HepG2 (cell line): Measurements from ENCODE around the gene B4GALT3. TPM values are rescaled to one million over a fixed set of nuclear protein-coding genes. Genes with fewer than 3 reads are reported as not detected.

ENCODE experiments used
- ARID2 ChIP-seq: sonication (generic); formaldehyde crosslinking; IDR thresholded peaks from 2 replicates; pipeline ENCODE4 v1.8.1; 2022; ENCODE audit warnings: mild to moderate bottlenecking, missing genetic modification reagents, borderline replicate concordance
- DDIT3 ChIP-seq: sonication (generic); formaldehyde crosslinking; IDR thresholded peaks from 2 replicates; pipeline ENCODE4 v1.4.0; 2020; ENCODE audit warnings: mild to moderate bottlenecking, missing genetic modification reagents
- FOSL1 ChIP-seq: sonication (generic); formaldehyde crosslinking; IDR thresholded peaks from 2 replicates; pipeline ENCODE4 v1.9.0; 2021; ENCODE audit warnings: missing genetic modification reagents, borderline replicate concordance
- GATAD1 ChIP-seq: IDR thresholded peaks from 2 replicates; pipeline ENCODE4 v1.6.1; 2016; ENCODE audit warnings: missing genetic modification reagents, missing compliant biosample characterization
- IRF2 ChIP-seq: IDR thresholded peaks from 2 replicates; pipeline ENCODE4 v1.6.1; 2018; ENCODE audit warnings: missing genetic modification reagents, missing compliant biosample characterization
- MLLT10 ChIP-seq: sonication (generic); formaldehyde crosslinking; IDR thresholded peaks from 2 replicates; pipeline ENCODE4 v1.4.0; 2020; ENCODE audit warnings: missing genetic modification reagents
- MTA1 ChIP-seq: sonication (generic); formaldehyde crosslinking; IDR thresholded peaks from 2 replicates; pipeline ENCODE4 v1.4.0; 2020; ENCODE audit warnings: missing genetic modification reagents, mild to moderate bottlenecking, borderline replicate concordance
- NR3C1 ChIP-seq: sonication (generic); formaldehyde crosslinking; IDR thresholded peaks from 2 replicates; pipeline ENCODE4 v1.4.0; 2020; ENCODE audit warnings: missing genetic modification reagents
- PRDM10 ChIP-seq: sonication (generic); formaldehyde crosslinking; IDR thresholded peaks from 2 replicates; pipeline ENCODE4 v1.4.0; 2020; ENCODE audit warnings: low read depth, missing genetic modification reagents
- PRDM4 ChIP-seq: sonication (generic); formaldehyde crosslinking; IDR thresholded peaks from 2 replicates; pipeline ENCODE4 v1.9.0; 2021; ENCODE audit warnings: missing genetic modification reagents, borderline replicate concordance
- TCF12 ChIP-seq, 2 experiments: fragments of 450-650 bp in 1 of 2; sonication (generic) in 1 of 2; formaldehyde crosslinking in 1 of 2; IDR thresholded peaks; 2 replicates each; pipeline versions ENCODE4 v1.6.1 to v1.8.0; 2017 to 2022; ENCODE audit warnings: antibody characterized with exemption in 1 of 2, mild to moderate bottlenecking in 1 of 2, missing genetic modification reagents in 1 of 2, moderate library complexity in 1 of 2
- TFDP1 ChIP-seq: IDR thresholded peaks from 2 replicates; pipeline ENCODE4 v1.6.1; 2016; ENCODE audit warnings: missing compliant biosample characterization, missing genetic modification reagents, borderline replicate concordance
- ZBTB42 ChIP-seq: sonication (generic); formaldehyde crosslinking; IDR thresholded peaks from 2 replicates; pipeline ENCODE4 v1.5.0; 2020; ENCODE audit warnings: mild to moderate bottlenecking, missing genetic modification reagents
- ZFY ChIP-seq: sonication (generic); formaldehyde crosslinking; IDR thresholded peaks from 2 replicates; pipeline ENCODE4 v1.4.0; 2020; ENCODE audit warnings: missing genetic modification reagents
- ZNF256 ChIP-seq: sonication (generic); formaldehyde crosslinking; conservative IDR thresholded peaks from 2 replicates; pipeline ENCODE4 v1.4.0; 2020; ENCODE audit warnings: missing genetic modification reagents
- ZNF362 ChIP-seq: sonication (generic); formaldehyde crosslinking; IDR thresholded peaks from 2 replicates; pipeline ENCODE4 v1.4.0; 2020; ENCODE audit warnings: missing genetic modification reagents, mild to moderate bottlenecking, borderline replicate concordance
- ZNF460 ChIP-seq: sonication (generic); formaldehyde crosslinking; IDR thresholded peaks from 2 replicates; pipeline ENCODE4 v1.5.1; 2020; ENCODE audit warnings: missing genetic modification reagents, mild to moderate bottlenecking, borderline replicate concordance
- ZNF569 ChIP-seq: sonication (generic); formaldehyde crosslinking; IDR thresholded peaks from 2 replicates; pipeline ENCODE4 v1.5.0; 2020; ENCODE audit warnings: mild to moderate bottlenecking, missing genetic modification reagents, moderate library complexity, borderline replicate concordance
- ZNF747 ChIP-seq: sonication (generic); formaldehyde crosslinking; IDR thresholded peaks from 2 replicates; pipeline ENCODE4 v1.8.1; 2023; ENCODE audit warnings: missing genetic modification reagents, mild to moderate bottlenecking, borderline replicate concordance
- ZNF850 ChIP-seq: sonication (generic); formaldehyde crosslinking; conservative IDR thresholded peaks from 2 replicates; pipeline ENCODE4 v1.9.0; 2021; ENCODE audit warnings: mild to moderate bottlenecking, missing genetic modification reagents
- polyA plus RNA-seq, 8 experiments: library from polyadenylated mRNA; depleted of rRNA in 3 of 8; stranded (reverse) in 7 of 8; unstranded in 1 of 8; fragments of >200 nt; fragmentation: Illumina TruSeq in 4 of 8; extraction: Trizol in 4 of 8; gene quantifications; 2 replicates each; pipeline versions ENCODE4 v1.2.1 to v1.2.3, GENCODE V29; 2011 to 2016; ENCODE audit warnings: low read depth in 4 of 8, missing spikeins in 1 of 8, mixed read lengths in 1 of 8; ENCODE audit not compliant: insufficient read depth in 1 of 8
- total RNA-seq, 5 experiments: library from RNA; depleted of rRNA; stranded (reverse); fragments of >200 nt; fragmentation: Illumina TruSeq; extraction: Trizol; gene quantifications; 2 replicates each; pipeline ENCODE4 v1.2.3, GENCODE V29; 2016; ENCODE audit warnings: low read depth in 1 of 5

B4GALT3 gene
- total and polyA plus RNA-seq, 2 of the 13 experiments (the other 11 are each of a cell fraction or from before 2014, with no cell fraction given) = 35.6 to 40.4 TPM

- TF ChIP-seq NR3C1 (CRISPR knock-in tag) (no peak), TFDP1 (CRISPR knock-in tag) (no peak), FOSL1 (CRISPR knock-in tag) (no peak), ZNF850 (CRISPR knock-in tag) (no peak), GATAD1 (CRISPR knock-in tag) (no peak), ARID2 (CRISPR knock-in tag) (no peak), ZNF256 (CRISPR knock-in tag) (no peak), ZBTB42 (CRISPR knock-in tag) (no peak), MTA1 (CRISPR knock-in tag) (no peak), MLLT10 (CRISPR knock-in tag) (no peak), IRF2 (CRISPR knock-in tag) (0 out of 2 replicates have a peak, but pooled peaks have one; percentile 8), ZFY (CRISPR knock-in tag) (peak; percentile 23; the same call in 1 of the 2 replicates), ZNF747 (CRISPR knock-in tag) (no peak), ZNF362 (CRISPR knock-in tag) (no peak), ZNF569 (CRISPR knock-in tag) (no peak), ZNF460 (no peak), DDIT3 (CRISPR knock-in tag) (no peak), PRDM4 (no peak), PRDM10 (CRISPR knock-in tag) (no peak), TCF12 (IDR thresholded peaks at IDR 0.05) (no peak), TCF12 (CRISPR knock-in tag; IDR thresholded peaks at IDR 0.05) (no peak)
These were observed 23.9 kb upstream of the B4GALT3 start (continued) for GRCh38 chr1:161200992-161201835.
